Measurements from ENCODE around the gene SARDH.

DNA sequence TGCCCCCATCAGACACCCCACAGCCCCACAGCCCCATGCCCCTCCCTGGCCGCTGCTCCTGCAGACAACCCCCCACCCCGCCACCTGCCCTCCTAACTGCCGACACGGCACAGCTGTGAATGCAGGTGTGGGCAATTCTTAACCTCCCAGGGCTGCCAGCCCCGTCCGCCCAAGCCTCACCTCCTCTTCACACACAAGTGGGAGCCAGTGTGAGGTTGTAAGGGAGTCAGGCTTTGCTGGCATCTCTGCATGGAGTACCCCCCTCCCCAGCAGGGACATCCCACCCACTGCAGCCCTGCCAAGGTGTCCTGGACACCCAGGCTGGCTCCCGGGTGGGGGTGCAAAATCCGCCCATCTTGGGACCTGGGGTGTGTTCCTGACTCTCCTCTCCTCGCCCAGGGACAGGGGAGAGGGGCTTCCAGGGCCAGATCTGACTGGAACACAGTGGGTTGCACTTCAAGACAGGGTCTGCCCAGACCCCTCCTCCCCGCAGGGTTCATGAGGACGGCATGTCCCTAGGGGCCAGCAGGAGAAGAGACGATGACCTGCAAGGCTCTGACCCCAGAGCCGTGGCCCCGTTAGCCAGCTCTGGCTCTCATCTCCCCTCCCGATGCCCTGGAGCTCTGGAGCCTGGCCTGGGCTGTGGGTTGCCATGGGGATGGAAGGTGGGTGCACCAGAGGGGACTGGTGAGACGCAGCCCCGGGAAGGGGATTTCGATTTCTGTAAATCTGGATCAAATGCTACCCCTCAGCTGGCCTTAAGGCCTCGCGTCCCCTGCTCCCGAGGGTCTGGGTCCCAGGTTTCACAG lies 34.4 kb downstream of the SARDH start:
- no peak for TF ChIP-seq CTCF (IDR thresholded peaks at IDR 0.05; ENCODE audit: low read length)
- TF ChIP-seq EZH2 (IDR thresholded peaks at IDR 0.05; ENCODE audit: borderline replicate concordance, low read length), result no peak
